GM12875 (cell line): ENCODE measurements around the gene SCUBE2.

Experiments
- H3K4me3 ChIP-seq: one replicate; pipeline ENCODE4 v1.5.1; 2011; ENCODE audit warnings: low read depth, low read length, control low read depth
- TF ChIP-seq, protein P1 (sequence below): IDR thresholded peaks from 2 replicates; pipeline ENCODE4 v1.5.1; 2011; ENCODE audit warnings: low read depth, mild to moderate bottlenecking, control low read depth, inconsistent platforms, low read length, moderate library complexity, borderline replicate concordance; ENCODE audit not compliant: insufficient read depth

The SCUBE2 gene

DNA sequence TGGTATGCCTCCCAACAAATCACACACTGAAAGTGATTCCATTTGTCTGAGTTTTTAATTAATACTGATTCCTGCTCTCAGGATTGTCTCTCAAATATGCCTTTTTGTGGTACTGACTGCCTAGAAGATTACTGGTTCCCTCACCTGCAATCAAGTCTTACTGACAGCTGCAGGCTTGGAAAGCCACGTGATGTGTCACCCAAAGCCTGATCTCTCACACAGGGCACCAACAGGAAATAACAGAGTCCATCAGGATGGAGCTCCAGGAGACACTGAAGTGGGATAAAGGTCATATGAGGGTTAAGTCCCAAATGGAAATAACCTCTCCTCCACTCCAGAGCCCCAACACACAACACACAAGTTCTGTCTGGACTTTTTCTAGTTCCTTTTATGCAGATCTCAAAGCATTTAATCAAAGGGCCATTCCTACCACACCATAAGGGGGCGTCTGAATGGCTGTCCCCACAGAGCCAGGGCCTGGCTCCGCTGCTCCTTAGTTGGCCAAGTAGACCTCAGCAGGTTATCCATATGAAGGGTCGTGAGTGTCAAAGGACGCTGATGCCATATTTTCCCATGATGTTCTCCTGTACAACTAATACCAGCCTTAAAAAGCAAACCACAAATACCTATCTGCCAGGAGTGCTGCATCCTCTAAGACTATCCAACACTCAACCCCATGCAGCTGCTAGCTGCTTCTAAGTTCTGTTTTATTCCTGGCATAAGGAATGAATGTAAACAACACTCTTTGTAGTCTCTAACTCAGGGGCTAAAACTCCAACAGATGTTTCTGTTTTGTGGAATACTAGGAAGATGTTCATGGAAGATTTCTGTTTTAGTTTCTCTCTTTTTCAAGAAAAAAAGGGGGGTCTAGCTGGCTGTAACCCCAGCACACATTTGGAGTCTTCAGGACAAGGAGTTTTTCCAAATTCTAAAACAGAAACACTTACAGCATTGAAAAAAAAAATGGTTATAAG is 13.0 kb downstream of the SCUBE2 start:
- TF ChIP-seq, protein P1, sequence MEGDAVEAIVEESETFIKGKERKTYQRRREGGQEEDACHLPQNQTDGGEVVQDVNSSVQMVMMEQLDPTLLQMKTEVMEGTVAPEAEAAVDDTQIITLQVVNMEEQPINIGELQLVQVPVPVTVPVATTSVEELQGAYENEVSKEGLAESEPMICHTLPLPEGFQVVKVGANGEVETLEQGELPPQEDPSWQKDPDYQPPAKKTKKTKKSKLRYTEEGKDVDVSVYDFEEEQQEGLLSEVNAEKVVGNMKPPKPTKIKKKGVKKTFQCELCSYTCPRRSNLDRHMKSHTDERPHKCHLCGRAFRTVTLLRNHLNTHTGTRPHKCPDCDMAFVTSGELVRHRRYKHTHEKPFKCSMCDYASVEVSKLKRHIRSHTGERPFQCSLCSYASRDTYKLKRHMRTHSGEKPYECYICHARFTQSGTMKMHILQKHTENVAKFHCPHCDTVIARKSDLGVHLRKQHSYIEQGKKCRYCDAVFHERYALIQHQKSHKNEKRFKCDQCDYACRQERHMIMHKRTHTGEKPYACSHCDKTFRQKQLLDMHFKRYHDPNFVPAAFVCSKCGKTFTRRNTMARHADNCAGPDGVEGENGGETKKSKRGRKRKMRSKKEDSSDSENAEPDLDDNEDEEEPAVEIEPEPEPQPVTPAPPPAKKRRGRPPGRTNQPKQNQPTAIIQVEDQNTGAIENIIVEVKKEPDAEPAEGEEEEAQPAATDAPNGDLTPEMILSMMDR = no peak
- no peak overlapping the region for H3K4me3 ChIP-seq

DNA sequence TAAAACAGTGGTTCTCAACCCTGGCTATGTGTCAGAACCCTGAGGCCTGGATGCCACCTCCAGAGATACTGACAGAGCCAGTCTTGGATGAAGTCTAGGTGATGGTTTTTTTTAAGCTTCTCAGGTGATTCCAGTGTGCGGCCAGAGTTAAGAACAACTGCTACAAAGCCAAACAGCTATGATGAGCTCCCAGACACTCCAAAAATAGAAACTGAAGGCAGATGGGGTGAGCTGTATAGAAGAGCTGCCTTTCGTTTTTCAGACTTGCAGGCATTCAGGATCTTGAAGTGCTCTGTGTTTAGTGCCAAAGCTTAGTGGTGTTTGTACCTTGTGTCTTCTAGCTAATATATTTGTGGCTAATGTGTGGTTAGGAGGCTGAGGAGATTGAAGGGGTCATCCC is 14.2 kb downstream of the SCUBE2 start:
- TF ChIP-seq, protein P1 = no peak
- H3K4me3 ChIP-seq = no peak overlapping the region

DNA sequence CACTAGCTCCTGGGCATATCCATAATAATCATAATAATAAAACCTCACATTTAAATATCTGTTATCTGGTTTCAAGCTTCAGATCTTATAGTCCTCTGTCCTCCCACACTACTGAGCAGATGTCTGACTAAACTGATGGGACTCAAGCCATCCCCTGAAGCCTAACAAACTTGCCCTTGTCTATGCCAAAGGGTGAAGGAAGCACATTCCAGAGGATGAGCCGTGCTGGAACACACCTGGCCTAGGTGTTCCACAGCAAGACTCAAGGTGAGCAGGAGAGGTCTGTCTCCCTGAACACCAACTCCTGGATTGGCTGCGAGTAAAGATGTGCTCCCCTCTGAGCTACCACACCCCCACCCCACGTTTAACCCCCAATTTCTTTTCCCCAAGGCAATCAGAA is 14.7 kb downstream of the SCUBE2 start:
- H3K4me3 ChIP-seq = no peak overlapping the region
- TF ChIP-seq, protein P1 = no peak

DNA sequence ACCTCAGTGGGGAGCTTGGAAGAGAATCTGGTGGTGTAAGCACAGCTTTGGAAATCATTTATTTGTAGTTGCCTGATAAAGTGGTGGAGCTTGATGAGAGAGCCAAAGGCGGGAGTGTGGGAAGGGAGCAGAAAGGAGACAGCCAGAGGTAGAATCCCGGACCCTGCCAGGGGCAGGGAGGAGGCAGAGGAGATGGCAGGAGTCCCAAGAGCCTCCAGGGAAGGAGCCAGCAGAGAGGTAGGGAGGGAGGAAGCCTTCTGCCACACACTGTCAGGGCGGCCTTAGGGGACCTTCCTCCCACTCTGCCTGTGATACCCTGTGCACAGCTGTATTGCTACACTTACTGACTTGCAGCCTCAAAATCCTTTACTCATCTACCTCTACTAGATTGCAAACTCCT is 15.4 kb downstream of the SCUBE2 start:
- TF ChIP-seq, protein P1 = no peak
- no peak overlapping the region for H3K4me3 ChIP-seq

DNA sequence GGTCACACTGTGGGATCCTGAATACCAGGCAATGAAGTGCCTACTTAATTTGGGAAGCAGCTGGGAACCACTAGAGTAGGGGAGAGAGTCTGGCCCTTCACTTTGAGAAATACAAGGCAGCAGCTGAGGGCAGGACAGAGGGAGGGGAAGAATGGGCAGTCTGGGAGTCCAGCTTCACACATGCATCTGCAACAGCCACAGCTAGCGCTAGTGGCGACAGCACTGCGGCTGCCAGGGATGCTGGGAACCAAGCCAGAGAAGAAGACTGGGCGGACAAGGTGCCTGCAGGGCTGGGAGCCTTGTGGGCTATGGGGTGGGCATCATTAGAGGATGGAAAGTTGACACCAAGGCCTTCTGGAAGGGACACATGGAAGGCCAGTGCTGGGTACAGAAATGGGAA is 15.8 kb downstream of the SCUBE2 start:
- TF ChIP-seq, protein P1 = no peak

DNA sequence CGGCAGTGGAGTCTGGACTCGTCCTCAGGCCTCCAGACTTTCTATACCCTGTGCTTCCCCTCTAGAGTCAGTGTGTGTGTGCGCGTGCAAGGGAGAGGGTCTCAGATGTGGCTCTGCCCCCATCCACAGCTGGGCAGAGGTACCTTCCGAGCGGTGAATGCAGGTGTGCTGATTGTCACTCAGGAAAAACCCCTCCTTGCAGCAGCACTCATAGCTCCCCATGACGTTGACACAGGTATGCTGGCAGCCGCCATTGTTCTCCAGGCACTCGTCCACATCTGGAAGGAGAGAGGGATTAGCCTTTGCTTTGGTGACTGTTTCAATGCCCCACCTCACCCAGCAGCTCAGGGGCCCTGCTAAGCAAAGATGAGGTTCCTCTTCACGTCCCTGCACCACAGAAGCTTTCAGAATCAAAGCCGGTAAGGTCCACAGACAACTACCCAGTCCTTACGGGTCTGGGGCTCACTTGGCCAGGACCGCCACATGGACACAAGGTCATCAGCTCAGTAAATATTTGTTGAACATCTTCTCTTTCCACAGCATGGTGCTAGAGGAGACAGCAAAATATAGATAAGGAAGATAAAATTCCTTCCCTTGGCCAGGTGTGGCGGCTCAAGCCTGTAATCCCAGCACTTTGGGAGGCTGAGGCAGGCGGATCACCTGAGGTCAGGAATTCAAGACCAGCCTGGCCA is 16.9 kb downstream of the SCUBE2 start:
- TF ChIP-seq, protein P1 = no peak
- H3K4me3 ChIP-seq = no peak overlapping the region

More for the DNA sequence above, 15.8 kb downstream of the SCUBE2 start:
- H3K4me3 ChIP-seq = no peak overlapping the region
